HepG2 (cell line): Measurements from ENCODE around the gene WDR18. TPM values are rescaled to one million over a fixed set of nuclear protein-coding genes. Genes with fewer than 3 reads are reported as not detected.

Source experiments
- FOXA1 ChIP-seq, 2 experiments: fragments of 450-650 bp in 1 of 2; sonication (generic) in 1 of 2; formaldehyde crosslinking in 1 of 2; IDR thresholded peaks; 2 replicates each; pipeline versions ENCODE4 v1.4.0 to v1.6.1; 2016 to 2020; ENCODE audit warnings: missing genetic modification reagents in 1 of 2
- FOXM1 ChIP-seq: sonication (generic); formaldehyde crosslinking; IDR thresholded peaks from 2 replicates; pipeline ENCODE4 v1.5.0; 2020; ENCODE audit warnings: missing genetic modification reagents
- HCFC1 ChIP-seq: fragments of 150-350 bp; IDR thresholded peaks from 2 replicates; pipeline ENCODE4 v1.6.1; 2014; ENCODE audit warnings: low read depth, low read length
- IRF2 ChIP-seq: IDR thresholded peaks from 2 replicates; pipeline ENCODE4 v1.6.1; 2018; ENCODE audit warnings: missing genetic modification reagents, missing compliant biosample characterization
- KDM5B ChIP-seq: sonication (generic); formaldehyde crosslinking; IDR thresholded peaks from 2 replicates; pipeline ENCODE4 v1.4.0; 2020; ENCODE audit warnings: missing genetic modification reagents, mild to moderate bottlenecking, borderline replicate concordance
- KDM6A ChIP-seq: IDR thresholded peaks from 2 replicates; pipeline ENCODE4 v1.6.1; 2016; ENCODE audit warnings: low read depth
- KLF16 ChIP-seq, 2 experiments: sonication (generic) in 1 of 2; formaldehyde crosslinking in 1 of 2; IDR thresholded peaks; 2 replicates each; pipeline versions ENCODE4 v1.6.1 to v1.8.0; 2016 to 2023; ENCODE audit warnings: missing genetic modification reagents in 2 of 2, missing compliant biosample characterization in 1 of 2
- MAFG ChIP-seq: sonication (generic); formaldehyde crosslinking; IDR thresholded peaks from 2 replicates; pipeline ENCODE4 v1.5.1; 2020; ENCODE audit warnings: mild to moderate bottlenecking, missing genetic modification reagents
- MBNL3 ChIP-seq: fragments of 250-450 bp; sonication (Bioruptor Pico); conservative IDR thresholded peaks from 2 replicates; pipeline ENCODE4 v1.8.0; 2022; ENCODE audit warnings: mild to moderate bottlenecking, inconsistent platforms
- RARA ChIP-seq: IDR thresholded peaks from 2 replicates; pipeline ENCODE4 v1.6.1; 2016; ENCODE audit warnings: missing genetic modification reagents, missing compliant biosample characterization
- REL ChIP-seq: sonication (generic); formaldehyde crosslinking; conservative IDR thresholded peaks from 2 replicates; pipeline ENCODE4 v1.8.0; 2022; ENCODE audit warnings: mild to moderate bottlenecking, missing genetic modification reagents, moderate library complexity
- SAFB2 ChIP-seq: sonication (generic); formaldehyde crosslinking; IDR thresholded peaks from 2 replicates; pipeline ENCODE4 v1.5.1; 2020; ENCODE audit warnings: missing genetic modification reagents, low read depth, mild to moderate bottlenecking, borderline replicate concordance
- SOX6 ChIP-seq, 2 experiments: fragments of 450-650 bp in 1 of 2; sonication (generic) in 1 of 2; formaldehyde crosslinking in 1 of 2; IDR thresholded peaks; 2 replicates each; pipeline versions ENCODE4 v1.4.0 to v1.6.1; 2017 to 2020; ENCODE audit warnings: antibody characterized with exemption in 1 of 2, mild to moderate bottlenecking in 1 of 2, missing genetic modification reagents in 1 of 2
- SRSF9 ChIP-seq: fragments of 200-400 bp; formaldehyde crosslinking; IDR thresholded peaks from 2 replicates; pipeline ENCODE4 v1.6.1; 2018; ENCODE audit warnings: borderline replicate concordance, mild to moderate bottlenecking, low read depth, low read length; ENCODE audit not compliant: insufficient read depth, poor library complexity, severe bottlenecking
- THAP11 ChIP-seq: IDR thresholded peaks from 2 replicates; pipeline ENCODE4 v1.6.1; 2016; ENCODE audit warnings: missing biosample characterization, missing genetic modification reagents
- U2AF1 ChIP-seq: fragments of 200-400 bp; formaldehyde crosslinking; optimal IDR thresholded peaks from 2 replicates; pipeline ENCODE3; 2017; ENCODE audit warnings: mild to moderate bottlenecking, low read depth, low read length
- ZBTB34 ChIP-seq: sonication (generic); formaldehyde crosslinking; IDR thresholded peaks from 2 replicates; pipeline ENCODE4 v1.8.0; 2022; ENCODE audit warnings: mild to moderate bottlenecking, missing genetic modification reagents
- ZEB1 ChIP-seq: IDR thresholded peaks from 2 replicates; pipeline ENCODE4 v1.6.1; 2012; ENCODE audit warnings: mild to moderate bottlenecking, low read depth, inconsistent platforms; ENCODE audit not compliant: insufficient replicate concordance
- ZFP82 ChIP-seq: sonication (generic); formaldehyde crosslinking; IDR thresholded peaks from 2 replicates; pipeline ENCODE4 v1.5.1; 2020; ENCODE audit warnings: mild to moderate bottlenecking, missing genetic modification reagents, borderline replicate concordance
- ZMYM3 ChIP-seq: sonication (generic); formaldehyde crosslinking; IDR thresholded peaks from 2 replicates; pipeline ENCODE4 v1.5.1; 2020; ENCODE audit warnings: mild to moderate bottlenecking, missing genetic modification reagents
- ZNF224 ChIP-seq: sonication (generic); formaldehyde crosslinking; IDR thresholded peaks from 2 replicates; pipeline ENCODE4 v1.5.0; 2020; ENCODE audit warnings: mild to moderate bottlenecking, missing genetic modification reagents
- ZNF235 ChIP-seq: sonication (generic); formaldehyde crosslinking; IDR thresholded peaks from 2 replicates; pipeline ENCODE4 v1.8.1; 2023; ENCODE audit warnings: mild to moderate bottlenecking, missing genetic modification reagents, borderline replicate concordance
- ZNF253 ChIP-seq: sonication (generic); formaldehyde crosslinking; IDR thresholded peaks from 2 replicates; pipeline ENCODE4 v1.8.0; 2022; ENCODE audit warnings: mild to moderate bottlenecking, missing genetic modification reagents, borderline replicate concordance
- ZNF367 ChIP-seq: sonication (generic); formaldehyde crosslinking; IDR thresholded peaks from 2 replicates; pipeline ENCODE4 v1.4.0; 2020; ENCODE audit warnings: missing genetic modification reagents, borderline replicate concordance
- ZNF446 ChIP-seq: sonication (generic); formaldehyde crosslinking; IDR thresholded peaks from 2 replicates; pipeline ENCODE4 v1.5.0; 2020; ENCODE audit warnings: mild to moderate bottlenecking, missing genetic modification reagents
- ZNF652 ChIP-seq: IDR thresholded peaks from 2 replicates; pipeline ENCODE4 v1.6.1; 2016; ENCODE audit warnings: low read depth, borderline replicate concordance
- polyA plus RNA-seq, 8 experiments: library from polyadenylated mRNA; depleted of rRNA in 3 of 8; stranded (reverse) in 7 of 8; unstranded in 1 of 8; fragments of >200 nt; fragmentation: Illumina TruSeq in 4 of 8; extraction: Trizol in 4 of 8; gene quantifications; 2 replicates each; pipeline versions ENCODE4 v1.2.1 to v1.2.3, GENCODE V29; 2011 to 2016; ENCODE audit warnings: low read depth in 4 of 8, missing spikeins in 1 of 8, mixed read lengths in 1 of 8; ENCODE audit not compliant: insufficient read depth in 1 of 8
- total RNA-seq, 5 experiments: library from RNA; depleted of rRNA; stranded (reverse); fragments of >200 nt; fragmentation: Illumina TruSeq; extraction: Trizol; gene quantifications; 2 replicates each; pipeline ENCODE4 v1.2.3, GENCODE V29; 2016; ENCODE audit warnings: low read depth in 1 of 5
- TF ChIP-seq, protein P1 (sequence below): sonication (generic); formaldehyde crosslinking; IDR thresholded peaks from 2 replicates; pipeline ENCODE4 v1.4.0; 2020; ENCODE audit warnings: missing genetic modification reagents
- TF ChIP-seq, protein P2 (sequence below): sonication (generic); formaldehyde crosslinking; IDR thresholded peaks from 2 replicates; pipeline ENCODE4 v1.4.0; 2020; ENCODE audit warnings: missing genetic modification reagents

Gene WDR18
- total and polyA plus RNA-seq, 2 of the 13 experiments (the other 11 are each of a cell fraction or from before 2014, with no cell fraction given) = 36.4 to 47.6 TPM

- TF ChIP-seq, protein P1, sequence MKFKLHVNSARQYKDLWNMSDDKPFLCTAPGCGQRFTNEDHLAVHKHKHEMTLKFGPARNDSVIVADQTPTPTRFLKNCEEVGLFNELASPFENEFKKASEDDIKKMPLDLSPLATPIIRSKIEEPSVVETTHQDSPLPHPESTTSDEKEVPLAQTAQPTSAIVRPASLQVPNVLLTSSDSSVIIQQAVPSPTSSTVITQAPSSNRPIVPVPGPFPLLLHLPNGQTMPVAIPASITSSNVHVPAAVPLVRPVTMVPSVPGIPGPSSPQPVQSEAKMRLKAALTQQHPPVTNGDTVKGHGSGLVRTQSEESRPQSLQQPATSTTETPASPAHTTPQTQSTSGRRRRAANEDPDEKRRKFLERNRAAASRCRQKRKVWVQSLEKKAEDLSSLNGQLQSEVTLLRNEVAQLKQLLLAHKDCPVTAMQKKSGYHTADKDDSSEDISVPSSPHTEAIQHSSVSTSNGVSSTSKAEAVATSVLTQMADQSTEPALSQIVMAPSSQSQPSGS = peak; percentile 90
- peak in 1 of 2 experiments; percentile 95; a peak in 1 of 4 replicates for TF ChIP-seq KLF16 (CRISPR knock-in tag; IDR thresholded peaks at IDR 0.05)
- TF ChIP-seq REL (CRISPR knock-in tag) = no peak; the same call in 1 of the 2 replicates
- 0 out of 2 replicates have a peak, but pooled peaks have one; percentile 39 for TF ChIP-seq ZBTB34
- peak; percentile 81; the same call in 1 of the 2 replicates for TF ChIP-seq ZNF652 (CRISPR knock-in tag)
- peak; percentile 93 for TF ChIP-seq RARA
- TF ChIP-seq MBNL3 (CRISPR knock-in tag) = no peak
- peak; percentile 97 for TF ChIP-seq ZMYM3 (CRISPR knock-in tag)
- TF ChIP-seq THAP11 (CRISPR knock-in tag) = peak; percentile 73
- TF ChIP-seq ZFP82 (CRISPR knock-in tag) = peak; percentile 35; the same call in 1 of the 2 replicates
- peak; percentile 96 for TF ChIP-seq ZEB1
- TF ChIP-seq HCFC1 = no peak
- TF ChIP-seq ZNF367 (CRISPR knock-in tag) = peak; percentile 22; the same call in 1 of the 2 replicates
- TF ChIP-seq ZNF253 (CRISPR knock-in tag) = no peak
- TF ChIP-seq, protein P2, sequence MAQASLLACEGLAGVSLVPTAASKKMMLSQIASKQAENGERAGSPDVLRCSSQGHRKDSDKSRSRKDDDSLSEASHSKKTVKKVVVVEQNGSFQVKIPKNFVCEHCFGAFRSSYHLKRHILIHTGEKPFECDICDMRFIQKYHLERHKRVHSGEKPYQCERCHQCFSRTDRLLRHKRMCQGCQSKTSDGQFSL (CRISPR knock-in tag) = peak; percentile 88
- peak; percentile 83 for TF ChIP-seq U2AF1
- TF ChIP-seq KDM5B = peak; percentile 70
- TF ChIP-seq SRSF9 = no peak
- no peak for TF ChIP-seq ZNF224 (CRISPR knock-in tag)
- TF ChIP-seq ZNF446 (CRISPR knock-in tag) = no peak; the same call in 1 of the 2 replicates
- no peak for TF ChIP-seq SOX6 (IDR thresholded peaks at IDR 0.05)
- peak; percentile 93 for TF ChIP-seq SOX6 (CRISPR knock-in tag; IDR thresholded peaks at IDR 0.05)
- no peak for TF ChIP-seq MAFG (CRISPR knock-in tag)
- TF ChIP-seq SAFB2 (CRISPR knock-in tag) = no peak
- TF ChIP-seq FOXM1 (CRISPR knock-in tag) = no peak
- TF ChIP-seq FOXA1 (IDR thresholded peaks at IDR 0.05) = no peak
- 0 out of 2 replicates have a peak, but pooled peaks have one; percentile 24 for TF ChIP-seq FOXA1 (CRISPR knock-in tag; IDR thresholded peaks at IDR 0.05)
- peak; percentile 100 for TF ChIP-seq KDM6A
- TF ChIP-seq IRF2 (CRISPR knock-in tag) = peak; percentile 74
- TF ChIP-seq ZNF235 (CRISPR knock-in tag) = peak; percentile 65; the same call in 1 of the 2 replicates
Observed at GRCh38 chr19:952680-953444, 31.3 kb upstream of the WDR18 start (continued).
